Measurements from ENCODE around the gene RBPMS2.
A peak's percentile ranks its signal among the peaks of the same experiment; 100 is the strongest.

RBPMS2 gene

GRCh38 chr15:64782751-64783150, 7.4 kb upstream of the RBPMS2 start:
- no peak for DNase-seq (ENCODE audit: low spot score)

GRCh38 chr15:64781299-64781698, 5.9 kb upstream of the RBPMS2 start:
- DNase-seq (ENCODE audit: low spot score), result no peak

- DNase-seq (ENCODE audit: low spot score), result no peak
Observed at GRCh38 chr15:64780600-64781156, 5.3 kb upstream of the RBPMS2 start.

- DNase-seq (ENCODE audit: low spot score), result no peak
Observed at GRCh38 chr15:64779630-64780029, 4.2 kb upstream of the RBPMS2 start.

DNA sequence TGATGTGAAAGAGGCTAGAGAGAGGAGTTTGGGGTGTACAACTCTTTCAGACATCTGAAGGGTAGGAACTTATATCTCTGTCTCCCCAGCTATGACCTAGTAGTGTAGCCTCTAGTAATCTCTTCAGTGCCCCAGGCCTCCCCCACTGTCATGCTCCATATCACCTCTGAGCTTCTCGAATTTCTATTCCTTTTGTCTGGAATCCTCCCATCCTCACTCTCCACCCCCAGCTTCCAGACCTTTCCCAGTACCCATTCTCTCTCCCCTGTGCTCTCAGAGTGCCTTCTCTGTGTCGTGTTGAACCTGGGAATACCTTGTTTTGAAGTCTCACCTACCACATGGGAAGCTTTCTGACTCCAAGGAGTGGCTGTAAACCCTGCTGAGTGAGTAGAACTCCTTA, 3.6 kb upstream of the RBPMS2 start:
- no peak for DNase-seq (ENCODE audit: low spot score)

- DNase-seq (ENCODE audit: low spot score), result no peak
Observed at GRCh38 chr15:64776402-64776786, 1.0 kb upstream of the RBPMS2 start.

GRCh38 chr15:64774629-64775493, 528 bp downstream of the RBPMS2 start:
- DNase-seq (ENCODE audit: low spot score), result peak; percentile 49

DNA sequence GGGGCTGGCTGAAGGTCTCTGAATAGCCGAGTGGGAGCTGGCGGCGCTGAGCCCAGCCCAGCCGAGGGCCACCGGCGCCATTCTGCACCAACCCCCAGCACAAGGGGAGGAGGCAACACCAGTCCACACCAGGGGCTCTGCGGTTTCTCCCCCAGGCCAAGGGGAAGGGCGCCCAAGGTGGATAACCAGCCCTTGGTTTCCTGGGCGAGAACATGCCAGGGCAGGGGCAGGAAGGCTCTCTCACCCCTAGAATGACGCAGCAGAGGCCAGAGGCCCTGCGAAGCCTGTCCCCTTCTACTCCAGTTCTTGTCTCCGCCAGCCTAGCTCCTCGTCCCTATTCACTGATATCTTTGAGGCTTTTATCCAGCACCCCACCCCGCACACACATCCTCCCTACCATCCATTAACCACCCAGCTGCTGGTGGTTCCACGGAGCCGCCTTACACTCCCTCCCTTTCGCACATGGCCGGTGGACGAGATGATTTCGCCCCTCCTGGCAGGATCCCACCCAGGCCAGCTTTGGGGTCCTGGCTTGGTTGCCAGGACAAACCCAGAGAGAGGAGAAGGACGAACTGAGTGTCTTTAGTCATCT, 1.3 kb downstream of the RBPMS2 start:
- no peak for DNase-seq (ENCODE audit: low spot score)

GRCh38 chr15:64773606-64774005, 1.8 kb downstream of the RBPMS2 start:
- no peak for DNase-seq (ENCODE audit: low spot score)

GRCh38 chr15:64772964-64773363, 2.4 kb downstream of the RBPMS2 start:
- no peak for DNase-seq (ENCODE audit: low spot score)

DNA sequence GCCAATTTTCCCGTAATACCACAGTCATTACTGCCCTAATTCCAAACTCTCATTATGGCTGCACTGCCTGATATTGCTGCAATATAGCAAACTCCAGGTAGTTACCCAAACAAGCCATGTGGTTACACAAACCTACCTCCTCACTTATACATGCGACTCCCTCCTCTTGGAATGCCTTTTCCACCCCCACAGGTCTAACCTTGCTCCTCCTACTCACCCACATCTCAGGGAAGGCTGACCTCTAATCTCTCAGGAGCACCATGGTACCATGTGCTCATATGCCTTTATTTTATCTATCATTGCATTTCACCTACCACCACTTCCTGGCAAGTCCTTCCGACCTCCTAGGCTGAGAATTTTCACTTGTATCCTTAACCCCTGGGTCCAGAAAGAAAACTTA, 2.9 kb downstream of the RBPMS2 start:
- no peak for DNase-seq (ENCODE audit: low spot score)

- no peak for DNase-seq (ENCODE audit: low spot score)
Observed at GRCh38 chr15:64770626-64771025, 4.8 kb downstream of the RBPMS2 start.

DNA sequence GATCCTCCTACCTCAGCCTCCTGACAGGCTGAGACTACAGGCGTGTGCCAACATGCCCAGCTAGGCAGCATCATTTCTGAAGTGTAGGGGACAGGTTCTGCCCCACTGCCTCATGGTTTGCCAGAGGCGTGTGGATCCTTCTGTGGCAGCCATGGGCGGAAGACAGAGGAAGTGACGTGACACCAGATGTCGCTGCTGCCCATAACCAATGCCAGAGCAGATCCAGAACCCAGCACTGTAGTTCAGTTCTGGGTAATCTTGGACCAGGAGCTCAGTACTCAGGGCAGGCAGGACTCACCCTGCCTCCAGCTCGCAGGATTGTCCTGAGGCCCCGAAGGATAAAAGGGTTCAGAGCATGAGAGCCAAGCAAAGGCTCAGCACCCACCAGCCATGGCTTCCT, 8.2 kb downstream of the RBPMS2 start:
- DNase-seq (ENCODE audit: low spot score), result no peak

DNA sequence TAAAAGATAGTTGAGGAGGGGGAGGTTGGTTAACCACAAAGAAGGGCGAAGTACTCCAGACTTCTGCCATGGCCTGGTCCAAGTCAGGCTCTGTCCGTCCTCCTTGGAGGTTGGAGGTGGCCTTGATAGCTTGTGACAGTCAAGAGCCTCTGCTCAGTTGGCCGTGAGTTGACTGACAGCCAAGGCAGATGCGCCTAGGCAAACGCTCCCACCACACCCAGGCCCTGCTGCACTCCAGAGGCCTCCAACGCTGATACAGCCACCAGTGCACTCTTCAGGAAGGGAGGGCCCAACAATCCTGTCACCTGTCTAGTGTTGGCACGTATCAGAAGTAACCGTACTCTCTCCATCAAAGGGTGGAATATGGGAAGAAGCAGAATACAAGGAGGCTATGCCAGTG, 9.3 kb downstream of the RBPMS2 start:
- no peak for DNase-seq (ENCODE audit: low spot score)

- DNase-seq (ENCODE audit: low spot score), result no peak
Observed at GRCh38 chr15:64763874-64764273, 11.5 kb downstream of the RBPMS2 start.

DNA sequence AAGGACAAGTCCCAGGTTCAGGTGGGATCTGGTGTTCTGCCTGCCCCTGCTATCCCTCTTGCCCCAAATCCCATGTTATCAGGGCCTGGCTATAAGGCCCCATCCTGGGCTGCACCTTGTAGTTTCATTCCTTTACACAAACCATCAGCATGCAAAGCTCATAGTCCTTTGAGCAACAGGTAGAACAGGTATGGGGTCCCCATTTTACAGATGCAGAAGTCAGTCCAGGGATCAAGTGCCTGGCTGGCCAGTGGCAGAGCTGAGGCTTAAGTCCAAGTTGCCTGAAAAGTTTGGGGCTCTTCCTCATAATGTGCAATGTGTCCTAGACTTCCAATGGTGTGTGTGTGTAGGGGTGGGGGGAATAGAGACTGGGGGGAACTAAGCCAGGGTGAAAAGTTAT, 11.9 kb downstream of the RBPMS2 start:
- no peak for DNase-seq (ENCODE audit: low spot score)

GRCh38 chr15:64763021-64763420, 12.4 kb downstream of the RBPMS2 start:
- no peak for DNase-seq (ENCODE audit: low spot score)

GRCh38 chr15:64762546-64762945, 12.8 kb downstream of the RBPMS2 start:
- no peak for DNase-seq (ENCODE audit: low spot score)

DNA sequence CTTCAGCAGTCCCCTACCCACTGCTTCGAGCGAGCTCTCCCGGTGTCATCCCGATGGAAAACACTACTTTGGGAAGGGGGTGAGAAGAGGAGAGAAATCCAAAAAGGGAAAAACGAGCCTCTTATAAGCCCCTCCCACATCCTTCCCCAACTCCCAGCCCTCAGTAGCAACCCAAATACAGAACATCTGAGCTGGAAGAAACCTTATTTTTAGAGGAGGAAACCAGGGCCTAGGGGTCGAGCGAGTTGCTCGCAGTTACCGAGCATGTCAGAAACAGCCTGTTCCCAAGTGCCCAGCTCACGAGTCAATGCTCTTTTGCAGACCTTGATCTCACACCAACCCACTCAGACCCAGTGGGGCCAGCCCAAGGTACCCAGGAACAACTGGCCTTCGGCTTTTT, 14.2 kb downstream of the RBPMS2 start:
- no peak for DNase-seq (ENCODE audit: low spot score)

- DNase-seq (ENCODE audit: low spot score), result no peak
Observed at GRCh38 chr15:64760056-64760455, 15.3 kb downstream of the RBPMS2 start.

DNA sequence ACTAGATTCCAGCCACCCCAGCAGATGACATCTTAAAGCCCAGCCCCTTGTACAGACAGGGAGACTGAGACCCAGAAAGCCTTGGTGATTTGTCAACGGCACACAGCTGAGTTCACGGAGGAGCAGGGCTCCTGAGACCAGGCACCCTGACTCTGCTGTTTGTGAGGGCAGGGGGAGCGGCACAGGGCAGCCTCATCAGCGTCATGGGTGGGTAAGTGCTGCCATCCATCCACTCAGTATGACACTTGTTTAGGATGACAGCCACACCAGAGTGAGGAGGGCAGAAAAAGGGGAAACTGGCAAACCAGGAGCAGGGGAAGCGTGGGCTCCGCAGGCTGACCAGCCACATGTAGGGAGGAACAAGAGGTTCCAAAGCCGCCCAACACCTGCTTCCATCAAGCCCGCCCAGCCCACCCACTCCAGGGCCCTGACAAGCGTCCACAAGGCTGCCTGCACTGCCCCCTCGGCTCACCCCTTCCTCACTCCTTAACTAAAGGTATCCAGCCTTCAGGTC, 19.9 kb downstream of the RBPMS2 start:
- DNase-seq (ENCODE audit: low spot score), result no peak

DNA sequence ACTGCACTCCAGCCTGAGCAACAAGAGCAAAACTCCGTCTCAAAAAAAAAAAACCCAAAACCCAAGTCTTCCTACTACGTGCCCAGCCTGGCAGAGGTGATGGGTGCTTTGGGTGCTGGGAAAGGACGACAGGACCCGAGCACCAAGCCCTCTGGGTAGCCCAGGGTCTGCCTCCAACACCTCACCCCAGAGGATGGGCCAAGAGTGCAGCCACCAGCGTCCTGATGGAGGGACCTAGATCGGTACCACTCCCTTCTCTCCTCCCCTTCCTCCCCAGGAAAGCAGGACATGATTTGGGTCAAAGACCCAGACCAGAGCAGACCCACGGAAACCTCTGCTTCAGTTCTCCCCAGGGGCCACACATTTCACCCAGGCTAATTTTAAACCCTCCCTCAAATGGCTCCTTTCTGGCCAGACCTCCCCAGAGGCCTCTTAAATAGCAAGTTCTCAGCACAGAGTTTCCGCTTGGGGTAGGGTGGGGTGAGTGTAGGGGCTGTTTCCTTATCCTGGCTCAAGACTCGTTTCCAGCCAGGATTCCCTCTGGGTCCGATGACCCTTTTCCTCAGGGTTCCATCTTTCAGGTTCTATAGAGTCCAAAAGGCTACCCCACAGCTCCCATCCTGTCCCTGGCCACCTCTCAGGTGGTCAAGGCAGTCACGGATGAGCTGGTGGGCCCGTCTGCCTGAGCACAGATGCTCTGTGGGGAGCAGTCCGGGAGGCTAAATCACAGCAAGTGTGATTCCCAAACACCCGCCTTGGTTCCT, 20.5 kb downstream of the RBPMS2 start:
- no peak for DNase-seq (ENCODE audit: low spot score)
